ENCODE data around the gene AOPEP.

DNA sequence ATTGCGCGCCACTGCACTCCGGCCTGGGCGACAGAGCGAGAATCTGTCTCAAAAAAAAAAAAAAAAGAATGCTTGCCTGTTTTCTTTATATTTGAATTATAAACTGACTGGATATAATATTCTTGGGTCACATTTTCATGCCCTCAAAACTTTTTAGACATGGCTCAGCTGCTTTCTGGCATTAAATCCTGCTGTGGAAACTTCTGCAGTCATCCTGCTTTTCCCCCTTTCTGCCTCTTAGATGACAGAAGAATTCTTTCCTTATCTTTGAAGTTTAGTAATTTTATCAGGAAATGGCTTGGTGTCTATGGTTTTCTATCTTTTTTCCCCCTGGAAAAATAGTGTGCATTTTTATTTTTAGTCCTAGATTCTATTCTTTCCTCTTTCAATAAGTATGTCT lies 234.5 kb downstream of the AOPEP start:
- TF ChIP-seq POU2F2 (IDR thresholded peaks at IDR 0.05; ENCODE audit: low read depth, low read length) (no peak), POLR2AphosphoS5 (IDR thresholded peaks at IDR 0.05; ENCODE audit: low read depth, low read length) (no peak)

Measured in GM12891 (cell line).